Lung (tissue), 12 donors: ENCODE results near the gene CCDC33. TPM values are rescaled to one million over a fixed set of nuclear protein-coding genes. Genes with fewer than 3 reads are reported as not detected.

Source experiments
- ATAC-seq: fragments of 200-7000 bp; cut with Tn5 transposase; one replicate; pipeline ENCODE4 v1.9.1; 2020; ENCODE audit warnings: moderate number of reproducible peaks; ENCODE audit not compliant: insufficient read depth, low FRiP score
- DNase-seq, 3 donors: peaks; one replicate each; pipeline ENCODE4 v3.0.0-alpha.2; 2013 to 2017
- H3K27ac ChIP-seq, 2 donors: one replicate each; pipeline ENCODE4 v1.5.1; 2013; ENCODE audit warnings: mild to moderate bottlenecking in 2 of 2, moderate library complexity in 2 of 2, control low read depth in 1 of 2, inconsistent platforms in 1 of 2, low read depth in 1 of 2, low read length in 1 of 2
- H3K27me3 ChIP-seq, 3 donors: one replicate each; pipeline ENCODE4 v1.5.1; 2013; ENCODE audit warnings: low read length in 2 of 3; ENCODE audit not compliant: control insufficient read depth in 3 of 3, insufficient read depth in 3 of 3
- H3K36me3 ChIP-seq, 4 donors: one replicate each; pipeline ENCODE4 v1.5.1; 2013; ENCODE audit warnings: low read length in 4 of 4, mild to moderate bottlenecking in 1 of 4, moderate library complexity in 1 of 4; ENCODE audit not compliant: control insufficient read depth in 4 of 4, insufficient read depth in 4 of 4
- H3K4me1 ChIP-seq, 5 donors: one replicate each; pipeline ENCODE4 v1.5.1; 2013; ENCODE audit warnings: low read length in 5 of 5, mild to moderate bottlenecking in 2 of 5, moderate library complexity in 1 of 5; ENCODE audit not compliant: control insufficient read depth in 5 of 5, insufficient read depth in 5 of 5
- H3K4me3 ChIP-seq: one replicate; pipeline ENCODE4 v1.5.1; 2013; ENCODE audit warnings: mild to moderate bottlenecking, control low read depth, moderate library complexity
- H3K9ac ChIP-seq, 2 donors: one replicate each; pipeline ENCODE4 v1.5.1; 2013; ENCODE audit warnings: low read length in 2 of 2, control low read depth in 1 of 2; ENCODE audit not compliant: insufficient read depth in 1 of 2
- H3K9me3 ChIP-seq, 4 donors: one replicate each; pipeline ENCODE4 v1.5.1; 2013; ENCODE audit warnings: low read length in 3 of 4, mild to moderate bottlenecking in 1 of 4, moderate library complexity in 1 of 4; ENCODE audit not compliant: control insufficient read depth in 4 of 4, insufficient read depth in 3 of 4
- WGBS, 2 donors: extraction: QIAGEN DNeasy Blood & Tissue Kit; methylation state at CpG; one replicate each; pipeline ENCODE4 v1.1.7; 2013; 5-methylcytosine and 5-hydroxymethylcytosine counted together
- polyA plus RNA-seq, 2 donors: library from polyadenylated mRNA; stranded (reverse); fragments of 200-250 nt; gene quantifications; one replicate each; pipeline ENCODE4 v1.2.1, GENCODE V29; 2013
- total RNA-seq, 2 donors: library from RNA; depleted of rRNA in 1 of 2; stranded (reverse); fragments of >200 nt in 1 of 2; gene quantifications; one replicate each; pipeline ENCODE4 v1.2.1, GENCODE V29; 2014 to 2021
- TF ChIP-seq, protein P1 (sequence below): IDR thresholded peaks from 2 replicates; pipeline ENCODE4 v1.5.1; 2012; ENCODE audit warnings: mild to moderate bottlenecking; ENCODE audit errors: control extremely low read depth, extremely low read depth
- donor health status: control.
- donor health status: control.
- donor health status: Bipolar disorder and iron deficiency.
- donor health status: healthy.
- donor health status: DM: yes; HTN: yes; CAD: no.

The CCDC33 gene
- total and polyA plus RNA-seq, 4 donors, result 4.3 to 14.1 (median 9.1) TPM

DNA sequence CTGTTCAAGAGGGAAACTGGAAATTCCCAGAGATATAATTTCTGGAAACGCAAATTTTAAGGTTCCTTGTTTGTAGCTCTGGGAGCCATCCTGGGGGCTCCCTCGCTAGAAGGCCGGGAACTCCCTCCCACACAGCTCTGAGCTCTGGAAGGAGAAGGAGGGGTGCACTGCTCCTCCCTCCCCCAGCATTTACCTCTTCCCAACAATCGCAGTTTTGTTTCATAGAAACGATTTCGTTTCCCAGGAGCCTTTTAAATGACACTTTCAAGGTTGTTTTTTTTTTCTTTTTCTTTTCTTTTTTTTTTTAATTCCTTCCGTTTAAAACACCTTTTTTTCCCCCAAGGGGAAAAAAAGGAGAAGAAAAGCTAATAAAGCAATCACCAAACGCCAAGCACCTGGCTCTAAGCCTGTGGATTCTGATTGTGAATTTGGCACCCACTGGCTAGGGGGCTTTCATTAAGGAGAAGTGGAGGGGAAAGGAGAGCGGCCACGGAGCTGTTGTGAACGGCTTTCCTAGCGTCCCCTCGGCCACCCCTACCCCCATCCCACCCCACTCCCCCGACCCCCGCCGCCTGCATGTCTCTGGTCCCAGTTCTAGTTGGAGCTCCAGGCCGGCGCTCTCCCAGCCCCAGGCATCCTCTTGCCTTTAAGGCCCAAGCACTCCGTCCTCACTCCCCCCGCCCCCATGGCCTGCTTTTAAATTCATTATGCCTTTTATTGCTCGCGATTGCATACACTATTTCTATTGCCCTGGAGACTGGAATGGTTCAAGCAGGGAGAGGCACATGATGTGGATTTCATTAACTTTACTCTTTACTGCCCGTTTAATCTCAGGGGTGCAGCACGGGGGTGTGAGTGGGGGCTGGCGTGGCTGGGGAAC is 13.6 kb upstream of the CCDC33 start:
- H3K27ac ChIP-seq, result no peak overlapping the region

DNA sequence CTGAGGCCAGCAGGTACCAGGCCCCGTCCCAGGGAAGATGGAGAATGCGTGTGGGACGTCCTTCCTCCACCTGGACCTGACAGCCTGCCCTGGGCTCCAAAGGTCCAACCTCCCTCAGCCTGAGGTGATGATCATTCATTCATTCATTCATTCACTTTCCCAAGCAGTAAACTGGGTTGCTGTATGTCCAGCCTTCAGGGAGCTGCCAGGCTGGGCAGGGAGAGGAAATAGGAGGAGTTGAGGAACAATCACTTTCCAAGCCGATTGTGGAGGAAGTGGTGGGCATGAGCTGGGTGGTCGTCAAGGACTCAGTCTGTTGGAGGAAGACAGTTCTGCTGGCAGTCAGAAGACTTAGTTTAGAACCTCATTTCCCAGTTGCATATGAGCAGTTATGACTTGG is 10.2 kb upstream of the CCDC33 start:
- no peaks in the 10 kb centered on the region for H3K36me3 ChIP-seq
- TF ChIP-seq, protein P1, sequence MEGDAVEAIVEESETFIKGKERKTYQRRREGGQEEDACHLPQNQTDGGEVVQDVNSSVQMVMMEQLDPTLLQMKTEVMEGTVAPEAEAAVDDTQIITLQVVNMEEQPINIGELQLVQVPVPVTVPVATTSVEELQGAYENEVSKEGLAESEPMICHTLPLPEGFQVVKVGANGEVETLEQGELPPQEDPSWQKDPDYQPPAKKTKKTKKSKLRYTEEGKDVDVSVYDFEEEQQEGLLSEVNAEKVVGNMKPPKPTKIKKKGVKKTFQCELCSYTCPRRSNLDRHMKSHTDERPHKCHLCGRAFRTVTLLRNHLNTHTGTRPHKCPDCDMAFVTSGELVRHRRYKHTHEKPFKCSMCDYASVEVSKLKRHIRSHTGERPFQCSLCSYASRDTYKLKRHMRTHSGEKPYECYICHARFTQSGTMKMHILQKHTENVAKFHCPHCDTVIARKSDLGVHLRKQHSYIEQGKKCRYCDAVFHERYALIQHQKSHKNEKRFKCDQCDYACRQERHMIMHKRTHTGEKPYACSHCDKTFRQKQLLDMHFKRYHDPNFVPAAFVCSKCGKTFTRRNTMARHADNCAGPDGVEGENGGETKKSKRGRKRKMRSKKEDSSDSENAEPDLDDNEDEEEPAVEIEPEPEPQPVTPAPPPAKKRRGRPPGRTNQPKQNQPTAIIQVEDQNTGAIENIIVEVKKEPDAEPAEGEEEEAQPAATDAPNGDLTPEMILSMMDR, result no peak
- H3K4me1 ChIP-seq, result peaks cover 0 to 41% (median 10%) of the 10 kb centered on the region in 5 donors
- ATAC-seq (no peak), DNase-seq (no peak)
- 63 to 69% methylated on average over 5 of the region's 5 CpGs for WGBS, 2 donors
- no peak overlapping the region for H3K9ac ChIP-seq
- no peaks in the 10 kb centered on the region for H3K27me3 ChIP-seq
- H3K9me3 ChIP-seq, result no peaks in the 10 kb centered on the region
- no peak overlapping the region for H3K27ac ChIP-seq
- H3K4me3 ChIP-seq, result no peak overlapping the region

More for the DNA sequence above, 13.6 kb upstream of the CCDC33 start:
- H3K27me3 ChIP-seq, result peaks cover 0 to 3% (median 2%) of the 10 kb centered on the region in 3 donors
- TF ChIP-seq, protein P1, result no peak
- peaks cover 0 to 26% (median 2%) of the 10 kb centered on the region in 5 donors for H3K4me1 ChIP-seq
- no peak overlapping the region for H3K9ac ChIP-seq
- H3K9me3 ChIP-seq, result no peaks in the 10 kb centered on the region
- no peaks in the 10 kb centered on the region for H3K36me3 ChIP-seq
- WGBS, 2 donors, result 47 to 56% methylated on average over 25 of the region's 25 CpGs
- no peak overlapping the region for H3K4me3 ChIP-seq
- DNase-seq, result peak in 2 of 3 donors; percentile 41 to 54
- no peak for ATAC-seq

DNA sequence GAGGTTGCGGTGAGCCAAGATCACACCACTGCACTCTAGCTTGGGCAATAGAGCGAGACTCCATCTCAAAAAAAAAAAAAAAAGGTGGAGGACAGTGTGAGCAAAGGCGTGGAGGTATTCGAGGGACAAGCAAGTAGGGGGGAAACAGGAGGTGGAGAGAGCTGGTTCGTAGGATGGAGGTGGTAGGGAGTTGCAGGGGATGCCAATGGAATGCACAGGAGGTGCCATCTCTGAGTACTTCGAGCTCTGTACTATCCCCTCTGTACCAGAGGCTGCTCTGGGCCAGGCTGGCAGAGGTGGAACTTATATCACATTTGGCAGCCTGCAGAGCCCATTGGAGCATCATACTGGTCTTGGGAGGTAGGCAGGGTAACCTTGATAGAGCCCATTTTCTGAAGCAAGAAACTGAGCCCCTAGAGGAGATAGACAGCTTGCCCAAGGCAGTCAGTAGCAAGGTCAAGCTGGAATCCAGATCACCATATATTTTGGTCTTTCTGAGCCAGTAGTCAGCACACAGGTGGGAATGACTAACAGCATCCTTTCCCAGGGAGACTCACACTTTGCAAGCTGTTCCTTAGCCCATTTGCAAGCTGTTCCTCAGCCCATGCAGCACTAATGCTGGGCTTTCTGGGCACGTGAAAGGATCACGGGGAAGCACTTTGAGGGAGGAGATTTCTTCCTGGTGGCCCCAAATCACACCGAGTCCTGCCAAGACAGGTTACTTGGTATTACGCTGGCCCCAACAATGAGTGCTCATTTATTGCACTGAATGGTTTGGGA is 9.2 kb upstream of the CCDC33 start:
- no peak overlapping the region for H3K9ac ChIP-seq
- 85 to 86% methylated on average over 10 of the region's 10 CpGs for WGBS, 2 donors
- no peak overlapping the region for H3K27ac ChIP-seq
- H3K4me1 ChIP-seq, result peaks cover 0 to 36% (median 10%) of the 10 kb centered on the region in 5 donors
- H3K27me3 ChIP-seq, result no peaks in the 10 kb centered on the region
- H3K4me3 ChIP-seq, result no peak overlapping the region
- TF ChIP-seq, protein P1, result no peak
- no peaks in the 10 kb centered on the region for H3K9me3 ChIP-seq
- DNase-seq (no peak), ATAC-seq (no peak)
- no peaks in the 10 kb centered on the region for H3K36me3 ChIP-seq
